ENCODE measurements around the gene UCHL3.
"Not testable (repeated sequence)": the region's sequence is repeated elsewhere in the genome, so short reads cannot be mapped to it uniquely, and the experiment has no call there.

UCHL3 gene

GRCh38 chr13:75549262-75550158 lies at the start of gene UCHL3:
TSS of gene UCHL3 (plus strand) at chr13:75549791. CDS start at chr13:75549821, 30 bp downstream.
- DNase-seq (ENCODE audit: low read depth), result peak; percentile 95

- no peak for DNase-seq (ENCODE audit: low read depth)
Measured at GRCh38 chr13:75505327-75505726, 44.3 kb upstream of the UCHL3 start.

- DNase-seq (ENCODE audit: low read depth), result no peak
Measured at GRCh38 chr13:75506018-75506417, 43.6 kb upstream of the UCHL3 start.

- no peak for DNase-seq (ENCODE audit: low read depth)
Measured at GRCh38 chr13:75507027-75508001, 42.3 kb upstream of the UCHL3 start.

GRCh38 chr13:75508002-75508548 lies 41.5 kb upstream of the UCHL3 start:
- no peak for DNase-seq (ENCODE audit: low read depth)

GRCh38 chr13:75511051-75511625 lies 38.5 kb upstream of the UCHL3 start:
- DNase-seq (ENCODE audit: low read depth), result no peak

- DNase-seq (ENCODE audit: low read depth), result no peak
Measured at GRCh38 chr13:75512253-75512652, 37.3 kb upstream of the UCHL3 start.

GRCh38 chr13:75513271-75513670 lies 36.3 kb upstream of the UCHL3 start:
- DNase-seq (ENCODE audit: low read depth), result no peak

- no peak for DNase-seq (ENCODE audit: low read depth)
Measured at GRCh38 chr13:75514080-75514995, 35.3 kb upstream of the UCHL3 start.

- DNase-seq (ENCODE audit: low read depth), result no peak
Measured at GRCh38 chr13:75518439-75519088, 31.0 kb upstream of the UCHL3 start.

- DNase-seq (ENCODE audit: low read depth), result no peak
Measured at GRCh38 chr13:75521956-75522355, 27.6 kb upstream of the UCHL3 start.

- no peak for DNase-seq (ENCODE audit: low read depth)
Measured at GRCh38 chr13:75530549-75530961, 19.0 kb upstream of the UCHL3 start.

GRCh38 chr13:75533861-75534260 lies 15.7 kb upstream of the UCHL3 start:
- DNase-seq (ENCODE audit: low read depth), result no peak

GRCh38 chr13:75537401-75538365 lies 11.9 kb upstream of the UCHL3 start, which contains the start of gene COMMD6:
TSS of gene COMMD6 (minus strand) at chr13:75537841. CDS start at chr13:75537805, 36 bp downstream.
- DNase-seq (ENCODE audit: low read depth), result peak; percentile 44

GRCh38 chr13:75541287-75541686 lies 8.3 kb upstream of the UCHL3 start:
- no peak for DNase-seq (ENCODE audit: low read depth)

GRCh38 chr13:75541961-75542360 lies 7.6 kb upstream of the UCHL3 start:
- DNase-seq (ENCODE audit: low read depth), result no peak

GRCh38 chr13:75544681-75545330 lies 4.8 kb upstream of the UCHL3 start:
- no peak for DNase-seq (ENCODE audit: low read depth)

GRCh38 chr13:75545386-75545785 lies 4.2 kb upstream of the UCHL3 start:
- not testable (repeated sequence) for DNase-seq (ENCODE audit: low read depth)

All from stimulated activated CD8-positive, alpha-beta memory T cell treated with anti-CD3 and anti-CD28 coated beads, Interleukin-15, amount 100 ng/mL, for 1 hour (primary cell).